HepG2 (cell line): Measurements from ENCODE around the gene NEK8. TPM values are rescaled to one million over a fixed set of nuclear protein-coding genes. Genes with fewer than 3 reads are reported as not detected.

ENCODE experiments used
- ATAC-seq: fragments of 200-7000 bp; cut with Tn5 transposase; 3 replicates; pipeline ENCODE4 v1.9.1; 2020; ENCODE audit warnings: mild to moderate bottlenecking, moderate library complexity
- BruUV-seq: library from RNA; stranded (reverse); fragments of 400-500 nt; replicated peaks from 2 replicates; lab custom pipeline; 2021; lab: Mats Ljungman, UMichigan
- CTCF ChIA-PET: fragments of 300-600 bp; formaldehyde crosslinking; extraction: SDS; loops from one replicate; lab custom pipeline; 2021; ENCODE audit warnings: low total read pairs, inconsistent platforms, low intra/inter-chr PET ratio; lab: Yijun Ruan, JAX
- POLR2A ChIA-PET: fragments of 350-600 bp; sonication (Branson Sonifier 250); formaldehyde crosslinking; loops from one replicate; lab custom pipeline; 2020; ENCODE audit warnings: antibody characterized with exemption, inconsistent platforms; lab: Yijun Ruan, JAX
- DNase-seq: peaks from one replicate; pipeline ENCODE4 v3.0.0-alpha.2; 2015; ENCODE audit warnings: low spot score
- FAIRE-seq: peaks from 3 replicates; lab custom pipeline; 2011; peaks lifted over from hg19 to GRCh38; lab: Jason Lieb, UNC
- H2AFZ ChIP-seq: one replicate; pipeline ENCODE4 v1.6.1; 2011; ENCODE audit warnings: low read length, inconsistent platforms
- H3K27ac ChIP-seq: fragments of 300-600 bp; 3 replicates; pipeline ENCODE4 v1.8.0; 2011; ENCODE audit warnings: mixed run types, mild to moderate bottlenecking, mixed read lengths, low read length, inconsistent platforms; ENCODE audit not compliant: insufficient read depth; ENCODE audit errors: extremely low read length
- H3K27me3 ChIP-seq, 2 experiments: fragments of 200-600 bp in 1 of 2; 2 replicates in 1 of 2; 3 replicates in 1 of 2; pipeline versions ENCODE4 v1.6.0 to v1.8.0; 2011; ENCODE audit warnings: low read length in 2 of 2, mild to moderate bottlenecking in 2 of 2, moderate library complexity in 2 of 2, inconsistent platforms in 1 of 2; ENCODE audit not compliant: insufficient read depth in 2 of 2, control insufficient read depth in 1 of 2
- H3K36me3 ChIP-seq, 2 experiments: fragments of 200-600 bp in 1 of 2; replicated peaks in 1 of 2; 2 replicates in 1 of 2; 3 replicates in 1 of 2; pipeline versions ENCODE4 v1.5.1 to v1.8.0; 2011; ENCODE audit warnings: low read length in 2 of 2, inconsistent platforms in 1 of 2; ENCODE audit not compliant: insufficient read depth in 2 of 2, control insufficient read depth in 1 of 2
- H3K4me1 ChIP-seq: 2 replicates; pipeline ENCODE4 v1.5.1; 2012; ENCODE audit warnings: low read length, inconsistent platforms; ENCODE audit not compliant: insufficient read depth
- H3K4me2 ChIP-seq: 2 replicates; pipeline ENCODE4 v1.6.0; 2011; ENCODE audit warnings: low read depth, low read length, inconsistent platforms
- H3K4me3 ChIP-seq, 3 experiments: fragments of 200-600 bp in 1 of 3; sonication (generic), shearing (Covaris generic) in 1 of 3; replicated peaks in 1 of 3; 2 replicates each; pipeline ENCODE4 v1.5.1; 2011 to 2016; ENCODE audit warnings: low read length in 3 of 3, inconsistent platforms in 2 of 3, low read depth in 2 of 3, mild to moderate bottlenecking in 2 of 3, control low read depth in 1 of 3, mixed read lengths in 1 of 3; ENCODE audit not compliant: insufficient read depth in 1 of 3
- H3K79me2 ChIP-seq: one replicate; pipeline ENCODE4 v1.6.1; 2011; ENCODE audit warnings: low read length, inconsistent platforms; ENCODE audit not compliant: insufficient read depth
- H3K9ac ChIP-seq: 2 replicates; pipeline ENCODE4 v1.6.0; 2011; ENCODE audit warnings: mild to moderate bottlenecking, low read depth, low read length, inconsistent platforms; ENCODE audit not compliant: insufficient read depth
- H3K9me3 ChIP-seq: 2 replicates; pipeline ENCODE4 v1.5.1; 2012; ENCODE audit warnings: mild to moderate bottlenecking, low read length
- H4K20me1 ChIP-seq: 2 replicates; pipeline ENCODE4 v1.6.0; 2011; ENCODE audit warnings: inconsistent platforms, mild to moderate bottlenecking, low read length, moderate library complexity; ENCODE audit not compliant: insufficient read depth
- CERS6 ChIP-seq: sonication (generic); formaldehyde crosslinking; IDR thresholded peaks from 2 replicates; pipeline ENCODE4 v1.5.0; 2020; ENCODE audit warnings: missing genetic modification reagents
- HNF4G ChIP-seq, 2 experiments: sonication (generic) in 1 of 2; formaldehyde crosslinking in 1 of 2; IDR thresholded peaks; 2 replicates each; pipeline versions ENCODE4 v1.4.0 to v1.6.1; 2011 to 2020; ENCODE audit warnings: borderline replicate concordance in 2 of 2, low read depth in 2 of 2, mild to moderate bottlenecking in 2 of 2, low read length in 1 of 2, missing genetic modification reagents in 1 of 2, moderate library complexity in 1 of 2
- HNRNPLL ChIP-seq: fragments of 200-400 bp; formaldehyde crosslinking; IDR thresholded peaks from 2 replicates; pipeline ENCODE4 v1.6.1; 2017; ENCODE audit warnings: mild to moderate bottlenecking, low read depth, low read length; ENCODE audit not compliant: poor library complexity, severe bottlenecking
- MNT ChIP-seq: fragments of 450-650 bp; IDR thresholded peaks from 2 replicates; pipeline ENCODE4 v1.6.1; 2016
- PITX1 ChIP-seq: sonication (generic); formaldehyde crosslinking; IDR thresholded peaks from 2 replicates; pipeline ENCODE4 v1.5.1; 2020; ENCODE audit warnings: mild to moderate bottlenecking, missing genetic modification reagents
- SALL2 ChIP-seq: sonication (generic); formaldehyde crosslinking; IDR thresholded peaks from 2 replicates; pipeline ENCODE4 v1.8.1; 2023; ENCODE audit warnings: mild to moderate bottlenecking, missing genetic modification reagents, inconsistent platforms
- ZFYVE20 ChIP-seq: sonication (generic); formaldehyde crosslinking; IDR thresholded peaks from 2 replicates; pipeline ENCODE4 v1.8.0; 2023; ENCODE audit warnings: low read depth, mild to moderate bottlenecking, moderate library complexity, missing genetic modification reagents, borderline replicate concordance
- ZKSCAN1 ChIP-seq: fragments of 150-350 bp; IDR thresholded peaks from 2 replicates; pipeline ENCODE4 v1.6.1; 2014; ENCODE audit warnings: low read length
- ZNF256 ChIP-seq: sonication (generic); formaldehyde crosslinking; conservative IDR thresholded peaks from 2 replicates; pipeline ENCODE4 v1.4.0; 2020; ENCODE audit warnings: missing genetic modification reagents
- ZNF724P ChIP-seq: sonication (generic); formaldehyde crosslinking; IDR thresholded peaks from 2 replicates; pipeline ENCODE4 v1.8.0; 2022; ENCODE audit warnings: missing genetic modification reagents, borderline replicate concordance
- ZNF788 ChIP-seq: sonication (generic); formaldehyde crosslinking; IDR thresholded peaks from 2 replicates; pipeline ENCODE4 v1.5.0; 2020; ENCODE audit warnings: mild to moderate bottlenecking, missing genetic modification reagents, borderline replicate concordance
- WGBS: methylation state at CpG from one replicate; pipeline ENCODE4 v1.1.6; 2017; ENCODE audit warnings: low lambda C conversion rate; 5-methylcytosine and 5-hydroxymethylcytosine counted together
- in situ Hi-C: cut with HindIII; loops from 2 replicates; pipeline ENCODE4 v1.10.0; 2017; ENCODE audit warnings: low pct_unique_long_range_greater_than_20kb; ENCODE audit not compliant: extremely low pct_ligation_motif_present
- intact Hi-C: fragments of 100-400 bp; cut with micrococcal nuclease; formaldehyde crosslinking; loops from one replicate; pipeline ENCODE4 v1.10.0; 2022; ENCODE audit not compliant: unreplicated experiment
- polyA plus RNA-seq, 8 experiments: library from polyadenylated mRNA; depleted of rRNA in 3 of 8; stranded (reverse) in 7 of 8; unstranded in 1 of 8; fragments of >200 nt; fragmentation: Illumina TruSeq in 4 of 8; extraction: Trizol in 4 of 8; gene quantifications; 2 replicates each; pipeline versions ENCODE4 v1.2.1 to v1.2.3, GENCODE V29; 2011 to 2016; ENCODE audit warnings: low read depth in 4 of 8, missing spikeins in 1 of 8, mixed read lengths in 1 of 8; ENCODE audit not compliant: insufficient read depth in 1 of 8
- total RNA-seq, 5 experiments: library from RNA; depleted of rRNA; stranded (reverse); fragments of >200 nt; fragmentation: Illumina TruSeq; extraction: Trizol; gene quantifications; 2 replicates each; pipeline ENCODE4 v1.2.3, GENCODE V29; 2016; ENCODE audit warnings: low read depth in 1 of 5

Gene NEK8
- total and polyA plus RNA-seq, 2 of the 13 experiments (the other 11 are each of a cell fraction or from before 2014, with no cell fraction given): 5.8 to 13.5 TPM

- DNase-seq (no peak), ATAC-seq (no peak), FAIRE-seq (no peak)
- no peaks in the 10 kb centered on the region for H3K79me2 ChIP-seq
- peaks cover 32 to 59% of the 10 kb centered on the region in 2 experiments for H3K36me3 ChIP-seq
- no peak overlapping the region for H3K4me3 ChIP-seq
- TF ChIP-seq PITX1 (no peak), ZNF724P (CRISPR knock-in tag) (no peak), HNRNPLL (no peak), SALL2 (CRISPR knock-in tag) (no peak)
- no peaks in the 10 kb centered on the region for H3K27me3 ChIP-seq
- WGBS: 93% methylated on average over 9 of the region's 10 CpGs
- in situ Hi-C loops (no loop called here), intact Hi-C loops (no loop called here)
- H3K4me2 ChIP-seq: no peak overlapping the region
- peaks cover 79% of the 10 kb centered on the region for H3K4me1 ChIP-seq
- CTCF ChIA-PET: no interaction called here
- H3K9me3 ChIP-seq: no peaks in the 10 kb centered on the region
- H4K20me1 ChIP-seq: no peaks in the 10 kb centered on the region
- POLR2A ChIA-PET: interaction anchor here (1.1 to 10.8 kb wide), 5 partner anchors 11 to 39 kb away, joined by 3 to 220 read pairs (median 37); partner anchors contain the start of genes PROCA1, RPL23A, SDF2 and SUPT6H
- no peak overlapping the region for H2AFZ ChIP-seq
- BruUV-seq: no TSS peak
- H3K9ac ChIP-seq: no peak overlapping the region
- H3K27ac ChIP-seq: peak overlapping the region; percentile 91
Measured at GRCh38 chr17:28700830-28701492, 27.6 kb upstream of the NEK8 start.

- intact Hi-C loops: no loop called here
- TF ChIP-seq ZKSCAN1 (no peak), HNF4G (IDR thresholded peaks at IDR 0.05; ENCODE audit: borderline replicate concordance, low read depth, low read length) (peak; percentile 18; the same call in 1 of the 2 replicates), HNF4G (CRISPR knock-in tag; IDR thresholded peaks at IDR 0.05; ENCODE audit: borderline replicate concordance, low read depth) (no peak), ZFYVE20 (CRISPR knock-in tag) (no peak), CERS6 (no peak), ZNF256 (CRISPR knock-in tag) (no peak), MNT (no peak), ZNF788 (CRISPR knock-in tag) (no peak)
Measured at GRCh38 chr17:28702026-28702751, 26.4 kb upstream of the NEK8 start.

More at GRCh38 chr17:28702026-28702751, 26.4 kb upstream of the NEK8 start:
- Histone ChIP-seq H3K4me1 (peaks cover 70% of the 10 kb centered on the region), H3K4me3 (no peak overlapping the region), H3K36me3 (peaks cover 25 to 49% of the 10 kb centered on the region in 2 experiments), H4K20me1 (no peaks in the 10 kb centered on the region), H2AFZ (no peak overlapping the region), H3K27ac (peak overlapping the region; percentile 91), H3K79me2 (no peaks in the 10 kb centered on the region), H3K27me3 (no peaks in the 10 kb centered on the region), H3K9me3 (no peaks in the 10 kb centered on the region), H3K4me2 (peak overlapping the region; percentile 41), H3K9ac (peak overlapping the region; percentile 38; the same call in 1 of the 2 replicates)
- peak; percentile 5; the same call in 1 of the 3 replicates for ATAC-seq
- no TSS peak for BruUV-seq
- ChIA-PET POLR2A (interaction anchor here (0.8 to 10.8 kb wide), 7 partner anchors 9 to 57 kb away, joined by 3 to 220 read pairs (median 4); partner anchors contain the start of genes BLTP2, PROCA1, RPL23A and SDF2), CTCF (no interaction called here)
- peak; percentile 73 for DNase-seq
- in situ Hi-C loops: no loop called here
- 87% methylated on average over 9 of the region's 10 CpGs for WGBS
- FAIRE-seq: peak; percentile 12
